RPMI8226 (cell line): ENCODE results near the gene RPL13A.

Experiments
- DNase-seq: peaks from one replicate; pipeline ENCODE4 v3.0.0-alpha.2; 2015

RPL13A gene

DNA sequence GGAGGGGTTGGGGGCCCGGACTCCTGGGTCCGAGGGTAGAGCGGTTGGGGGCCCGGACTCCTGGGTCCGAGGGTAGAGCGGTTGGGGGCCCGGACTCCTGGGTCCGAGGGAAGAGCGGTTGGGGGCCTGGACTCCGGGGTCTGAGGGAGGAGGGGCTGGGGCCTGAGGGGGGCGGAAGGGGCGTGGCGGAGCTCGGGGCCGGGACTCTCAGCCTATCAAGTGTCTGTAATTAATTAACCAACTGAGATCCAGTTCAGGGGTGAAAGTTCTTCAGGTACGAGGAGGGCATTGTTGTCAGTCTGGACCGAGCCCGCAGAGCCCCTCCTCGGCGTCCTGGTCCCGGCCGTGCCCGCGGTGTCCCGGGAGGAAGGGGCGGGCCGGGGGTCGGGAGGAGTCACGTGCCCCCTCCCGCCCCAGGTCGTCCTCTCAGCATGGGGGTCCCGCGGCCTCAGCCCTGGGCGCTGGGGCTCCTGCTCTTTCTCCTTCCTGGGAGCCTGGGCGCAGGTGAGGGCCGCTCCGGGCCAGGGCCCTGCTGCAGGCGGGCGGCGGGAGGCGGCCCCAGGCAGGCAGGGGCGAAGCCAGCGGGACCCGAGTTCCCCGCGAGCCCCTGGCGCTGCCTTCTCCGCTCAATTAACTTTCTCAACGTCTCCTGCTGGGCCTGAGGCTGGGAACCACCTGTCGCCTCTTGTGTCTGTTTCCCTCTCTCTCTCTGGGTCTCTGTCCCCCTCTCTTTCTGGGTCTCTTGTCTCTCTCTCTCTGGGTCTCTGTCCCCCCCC, 25.8 kb downstream of the RPL13A start:
- no peak for DNase-seq

DNA sequence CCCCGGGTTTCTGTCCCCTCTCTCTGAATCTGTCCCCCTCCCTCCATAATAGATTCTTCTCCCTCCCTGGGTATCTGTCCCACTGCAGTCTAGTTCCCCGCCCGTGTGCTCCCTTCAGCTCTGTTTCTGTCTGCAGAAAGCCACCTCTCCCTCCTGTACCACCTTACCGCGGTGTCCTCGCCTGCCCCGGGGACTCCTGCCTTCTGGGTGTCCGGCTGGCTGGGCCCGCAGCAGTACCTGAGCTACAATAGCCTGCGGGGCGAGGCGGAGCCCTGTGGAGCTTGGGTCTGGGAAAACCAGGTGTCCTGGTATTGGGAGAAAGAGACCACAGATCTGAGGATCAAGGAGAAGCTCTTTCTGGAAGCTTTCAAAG, 26.3 kb downstream of the RPL13A start:
- no peak for DNase-seq

DNA sequence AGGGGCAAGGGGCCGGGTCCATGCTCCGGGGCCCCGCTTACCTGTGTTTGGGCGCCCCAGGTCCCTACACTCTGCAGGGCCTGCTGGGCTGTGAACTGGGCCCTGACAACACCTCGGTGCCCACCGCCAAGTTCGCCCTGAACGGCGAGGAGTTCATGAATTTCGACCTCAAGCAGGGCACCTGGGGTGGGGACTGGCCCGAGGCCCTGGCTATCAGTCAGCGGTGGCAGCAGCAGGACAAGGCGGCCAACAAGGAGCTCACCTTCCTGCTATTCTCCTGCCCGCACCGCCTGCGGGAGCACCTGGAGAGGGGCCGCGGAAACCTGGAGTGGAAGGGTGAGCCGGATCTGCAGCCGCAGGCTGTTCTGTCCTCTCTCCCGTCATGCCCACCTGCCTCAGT, 26.7 kb downstream of the RPL13A start:
- DNase-seq: no peak

DNA sequence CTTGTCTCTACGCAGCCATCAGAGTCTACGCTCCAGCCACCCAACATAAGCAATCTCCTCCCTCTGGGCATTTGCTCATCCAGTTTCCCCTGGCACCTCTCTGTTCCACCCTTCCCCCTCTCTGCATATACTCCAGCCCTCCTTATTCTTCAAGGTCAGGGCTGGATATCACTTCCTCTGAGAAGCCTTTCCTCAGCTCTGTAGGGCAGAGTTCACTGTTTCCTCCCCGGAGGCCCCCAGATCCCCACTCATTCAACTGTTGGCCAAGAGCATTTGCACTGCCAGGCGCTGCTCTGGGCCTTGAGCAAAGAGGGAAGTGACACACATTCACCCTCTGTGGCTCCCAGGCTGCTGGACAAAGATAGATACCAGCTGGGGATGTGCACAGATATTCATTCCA, 28.4 kb downstream of the RPL13A start:
- DNase-seq: peak; percentile 42

DNA sequence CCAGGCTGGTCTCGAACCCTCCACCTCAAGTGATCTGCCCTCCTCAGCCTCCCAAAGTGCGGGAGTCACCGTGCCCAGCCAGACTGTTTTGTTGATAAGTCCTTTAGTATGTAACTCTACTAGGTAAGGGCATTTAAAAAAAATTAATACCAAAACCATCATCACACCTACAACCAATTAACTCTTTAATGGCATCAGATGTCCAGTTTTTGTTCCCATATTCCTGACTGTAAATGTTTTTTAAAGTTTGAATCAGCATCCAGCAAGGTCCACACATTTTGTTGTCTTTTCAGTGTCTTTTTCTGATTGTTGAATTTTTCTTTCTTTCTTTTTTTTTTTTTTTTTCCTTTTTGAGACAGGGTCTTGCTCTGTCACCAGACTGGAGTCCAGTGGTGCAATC, 30.6 kb downstream of the RPL13A start:
- no peak for DNase-seq

DNA sequence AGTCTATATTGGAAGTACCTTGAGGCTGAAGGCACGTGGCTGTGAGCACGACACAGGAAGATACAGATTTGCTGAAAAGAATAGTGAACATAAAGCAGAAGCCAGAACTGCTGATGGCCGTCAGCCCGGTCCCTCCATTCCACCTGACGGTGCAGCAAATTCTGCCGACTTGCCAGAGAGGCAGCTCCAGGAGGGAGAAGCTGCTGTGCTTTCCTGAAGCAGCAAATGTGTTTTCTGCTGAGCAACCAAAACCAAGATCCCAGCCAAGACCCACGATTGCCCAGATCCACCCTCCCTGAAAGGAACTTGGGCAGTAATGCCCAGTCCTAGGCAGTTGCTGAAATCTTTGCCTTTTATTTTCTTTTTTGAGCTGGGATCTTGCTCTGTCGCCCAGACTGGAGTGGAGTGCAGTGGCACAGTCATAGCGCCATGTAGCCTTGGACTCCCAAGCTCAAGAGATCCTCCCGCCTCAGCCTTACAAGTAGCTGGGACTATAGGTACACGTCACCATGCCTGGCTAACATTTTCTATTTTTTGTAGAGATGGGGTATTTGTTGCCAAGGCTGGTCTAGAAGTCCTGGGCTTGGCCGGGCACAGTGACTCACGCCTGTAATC, 33.4 kb downstream of the RPL13A start:
- peak; percentile 81 for DNase-seq

DNA sequence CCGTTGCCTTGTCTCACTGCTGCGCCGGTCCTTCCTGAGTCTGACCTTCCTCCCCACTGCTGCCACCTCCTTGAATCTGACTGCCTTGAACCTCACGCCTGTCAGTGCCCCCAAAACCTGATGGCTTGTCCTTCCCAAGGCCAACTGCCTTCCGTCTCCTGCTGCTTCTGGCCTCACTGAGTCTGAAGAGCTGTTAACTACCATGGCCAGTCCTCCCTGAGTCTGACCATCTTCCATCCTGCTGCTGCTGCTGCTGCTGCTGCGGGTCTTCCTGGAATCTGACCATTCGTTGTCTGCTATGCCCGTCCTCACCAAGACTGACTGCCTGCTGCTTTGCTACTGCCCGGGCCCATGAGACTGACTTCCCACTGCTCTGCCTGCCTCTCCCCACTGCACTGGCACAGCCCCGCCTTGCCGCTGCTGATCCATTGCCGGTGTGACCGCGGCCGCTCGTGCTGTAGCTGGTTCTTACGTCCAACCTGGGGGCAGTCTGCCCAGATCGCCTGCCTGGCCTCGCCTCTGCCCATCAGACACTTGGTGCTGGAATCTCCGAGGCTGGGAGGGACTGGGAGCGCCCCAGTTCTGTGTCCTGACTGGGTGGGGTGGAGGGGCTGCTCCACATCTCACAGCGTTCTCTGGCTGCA, 37.5 kb downstream of the RPL13A start:
- no peak for DNase-seq

DNA sequence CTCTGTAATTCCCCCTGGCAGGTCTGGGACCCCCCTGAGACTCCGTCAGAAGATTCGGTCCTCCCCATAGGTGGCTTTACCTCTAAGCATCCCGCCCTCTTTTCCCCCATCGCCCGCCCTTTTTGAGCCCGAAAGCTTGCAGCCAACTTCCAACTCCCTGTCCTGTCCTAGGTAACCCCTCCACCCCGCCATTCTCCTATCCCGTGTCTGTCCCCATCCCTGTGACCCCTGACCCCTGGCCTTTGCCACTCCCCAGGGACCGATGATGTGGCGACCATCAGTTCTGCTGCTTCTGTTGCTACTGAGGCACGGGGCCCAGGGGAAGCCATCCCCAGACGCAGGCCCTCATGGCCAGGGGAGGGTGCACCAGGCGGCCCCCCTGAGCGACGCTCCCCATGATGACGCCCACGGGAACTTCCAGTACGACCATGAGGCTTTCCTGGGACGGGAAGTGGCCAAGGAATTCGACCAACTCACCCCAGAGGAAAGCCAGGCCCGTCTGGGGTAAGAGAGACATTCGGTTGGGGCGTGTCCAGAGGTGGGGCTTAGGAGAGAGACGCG, 40.9 kb downstream of the RPL13A start:
- no peak for DNase-seq

DNA sequence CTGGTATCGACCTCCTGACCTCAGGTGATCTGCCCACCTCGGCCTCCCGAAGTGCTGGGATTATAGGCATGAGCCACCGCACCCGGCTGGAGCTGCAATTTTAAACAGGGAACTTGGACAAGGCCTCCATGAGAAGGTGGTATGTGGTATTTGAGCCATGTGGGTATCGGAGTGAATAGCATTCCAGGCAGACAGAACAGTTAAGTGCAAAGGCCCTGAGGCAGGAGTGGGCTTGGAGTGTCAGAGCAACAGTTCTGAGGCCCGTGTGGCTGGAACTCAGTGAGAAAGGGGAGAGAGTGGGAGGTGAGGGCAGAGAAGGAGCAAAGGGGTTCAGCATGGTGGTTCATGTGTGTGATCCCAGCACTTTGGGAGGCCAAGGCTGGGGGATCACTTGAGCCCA, 43.3 kb downstream of the RPL13A start:
- DNase-seq: no peak

DNA sequence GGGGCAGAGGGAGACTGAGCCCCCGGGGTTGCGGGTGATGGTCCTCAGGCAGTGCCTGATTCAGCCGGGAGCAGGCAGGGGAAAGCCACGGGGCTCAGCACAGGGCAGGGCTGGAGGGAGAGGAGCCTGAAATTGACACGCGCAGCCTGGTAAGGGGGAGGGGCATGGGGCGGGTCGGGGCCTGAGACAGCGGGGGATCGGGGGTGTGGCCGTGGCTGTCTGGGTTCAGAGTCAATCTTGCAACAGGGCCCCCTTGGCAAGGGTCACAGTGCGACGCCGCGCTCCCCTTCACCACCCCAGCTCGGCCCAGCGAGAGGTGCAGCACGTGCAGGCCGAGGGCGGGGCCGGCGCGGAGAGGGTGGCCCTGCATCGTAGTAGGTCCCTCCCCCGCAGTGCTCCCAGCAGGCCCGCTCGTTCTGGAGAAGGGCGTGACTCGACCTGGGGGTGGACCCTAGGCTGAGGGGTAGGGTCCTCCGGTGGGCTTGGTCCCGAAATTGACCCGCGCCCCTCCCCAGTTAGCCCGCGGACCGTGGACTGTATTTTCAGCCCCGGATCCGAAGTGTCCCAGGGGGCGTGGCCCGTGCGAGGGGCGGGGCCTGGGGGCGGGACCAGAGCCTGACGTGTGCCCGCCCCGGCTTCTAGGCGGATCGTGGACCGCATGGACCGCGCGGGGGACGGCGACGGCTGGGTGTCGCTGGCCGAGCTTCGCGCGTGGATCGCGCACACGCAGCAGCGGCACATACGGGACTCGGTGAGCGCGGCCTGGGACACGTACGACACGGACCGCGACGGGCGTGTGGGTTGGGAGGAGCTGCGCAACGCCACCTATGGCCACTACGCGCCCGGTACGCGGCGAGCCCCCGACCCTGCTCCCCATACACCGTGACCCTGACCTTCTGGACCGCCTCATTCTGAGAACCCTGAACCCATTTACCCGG, 46.4 kb downstream of the RPL13A start:
- peak; percentile 81 for DNase-seq

DNA sequence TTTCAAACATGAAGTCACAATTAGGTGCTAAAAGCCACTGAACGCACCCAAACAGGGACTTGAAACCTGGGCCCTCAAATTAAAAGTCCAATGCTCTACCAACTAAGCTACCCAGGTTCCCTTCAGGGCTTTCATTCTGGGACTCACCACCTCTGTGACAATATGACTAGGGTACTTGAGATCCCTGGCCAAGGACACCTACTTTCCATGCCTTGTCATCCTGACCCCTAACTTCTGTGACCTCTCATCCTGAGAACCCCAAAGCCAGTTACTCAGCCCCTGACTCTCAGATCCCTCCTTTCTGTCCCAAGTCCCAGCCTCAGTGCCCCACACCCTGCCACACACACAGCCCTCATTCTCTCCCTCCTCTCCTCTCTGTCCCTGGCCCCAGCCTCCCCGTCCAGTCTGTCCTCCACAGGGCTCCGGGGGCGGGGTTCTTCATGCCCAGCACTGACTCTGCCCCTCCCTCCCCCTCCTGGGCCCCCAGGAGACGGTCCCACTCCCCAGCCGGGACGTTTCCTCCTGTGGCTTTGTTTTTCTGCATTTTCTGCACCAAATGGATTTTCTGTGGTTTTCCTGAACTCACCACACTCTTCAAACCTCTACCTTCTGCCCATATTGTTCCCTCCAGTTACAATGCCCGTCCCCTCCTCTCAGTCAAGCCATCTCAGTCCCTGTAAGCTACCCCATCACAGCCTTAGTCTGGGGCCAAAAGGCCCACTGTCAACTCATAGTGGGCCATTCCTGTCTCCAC, 47.4 kb downstream of the RPL13A start:
- DNase-seq: peak; percentile 28

DNA sequence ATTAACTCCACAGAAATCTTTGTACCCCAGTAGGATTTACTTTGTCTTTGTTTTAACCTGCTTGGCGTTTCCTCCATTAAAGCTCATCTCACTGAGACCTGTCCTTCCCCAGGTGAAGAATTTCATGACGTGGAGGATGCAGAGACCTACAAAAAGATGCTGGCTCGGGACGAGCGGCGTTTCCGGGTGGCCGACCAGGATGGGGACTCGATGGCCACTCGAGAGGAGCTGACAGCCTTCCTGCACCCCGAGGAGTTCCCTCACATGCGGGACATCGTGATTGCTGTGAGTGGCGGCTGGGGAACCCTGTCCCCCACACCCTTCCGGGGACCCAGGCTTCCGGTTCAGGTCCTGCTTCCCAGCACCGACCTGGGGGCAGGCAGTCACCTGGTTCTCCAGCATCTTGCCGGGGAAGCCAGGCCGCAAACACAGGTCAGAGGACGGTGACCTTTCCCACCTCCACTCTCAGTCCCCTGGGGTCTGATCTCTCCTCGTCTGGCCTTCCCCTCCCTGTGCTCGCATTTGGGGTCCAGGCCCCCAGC, 49.6 kb downstream of the RPL13A start:
- no peak for DNase-seq

DNA sequence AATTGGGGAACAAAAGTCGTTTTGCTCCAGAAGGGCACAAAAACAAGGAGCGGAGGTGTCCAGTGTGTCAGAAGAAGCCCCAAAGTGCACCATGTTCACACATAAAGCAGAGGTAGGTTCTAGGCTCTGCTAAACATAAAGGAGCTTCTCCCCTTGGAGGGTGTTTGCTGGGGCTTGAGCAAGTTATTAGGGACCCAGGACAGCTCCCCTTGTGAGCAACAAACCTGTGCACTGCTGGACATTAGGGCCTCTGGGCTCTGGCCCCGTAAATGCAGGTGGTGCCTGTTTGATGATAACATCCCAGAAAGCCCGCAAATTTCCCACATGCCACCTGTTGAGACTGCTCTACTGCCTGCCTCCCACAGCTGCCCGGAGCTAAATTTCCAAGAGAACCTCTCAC, 51.2 kb downstream of the RPL13A start:
- DNase-seq: no peak

DNA sequence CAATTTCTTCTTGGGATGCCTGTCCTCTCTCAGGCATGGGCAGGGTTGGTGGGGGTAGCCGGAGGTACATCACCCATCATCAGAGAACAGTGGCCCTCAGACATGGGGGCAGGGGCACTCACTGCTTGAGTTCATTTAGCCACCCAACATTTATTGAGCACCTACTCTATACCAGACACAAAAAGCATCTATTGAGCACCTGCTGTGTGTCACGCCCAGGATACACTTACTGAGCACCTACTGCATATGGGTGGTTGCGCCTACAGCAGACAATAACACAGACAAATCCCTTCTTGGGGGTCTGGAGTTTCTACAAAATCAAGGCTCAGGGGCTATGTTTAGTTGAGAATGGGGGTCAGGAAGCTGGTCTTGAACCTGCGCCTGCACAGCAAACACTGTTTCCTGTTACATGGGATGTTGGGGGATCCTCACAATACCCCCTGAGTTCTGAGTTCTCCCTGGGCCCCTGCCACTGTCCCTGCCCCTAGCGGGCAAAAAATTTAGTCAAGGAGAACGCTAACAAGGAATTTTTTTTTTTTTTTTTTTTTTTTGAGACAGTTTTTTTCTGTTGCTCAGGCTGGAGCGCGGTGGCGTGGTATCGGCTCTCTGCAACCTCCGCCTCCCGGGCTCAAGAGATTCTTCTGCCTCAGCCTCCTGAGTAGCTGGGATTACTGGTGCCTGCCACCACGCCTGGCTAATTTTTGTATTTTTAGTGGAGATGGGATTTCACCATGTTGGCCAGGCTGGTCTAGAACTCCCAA, 52.0 kb downstream of the RPL13A start:
- DNase-seq: no peak
